Measurements from ENCODE around the gene MRI1. TPM values are rescaled to one million over a fixed set of nuclear protein-coding genes. Genes with fewer than 3 reads are reported as not detected.

Gene MRI1
- polyA plus RNA-seq, 1 donor from 2014 or later: 71.2 TPM

DNA sequence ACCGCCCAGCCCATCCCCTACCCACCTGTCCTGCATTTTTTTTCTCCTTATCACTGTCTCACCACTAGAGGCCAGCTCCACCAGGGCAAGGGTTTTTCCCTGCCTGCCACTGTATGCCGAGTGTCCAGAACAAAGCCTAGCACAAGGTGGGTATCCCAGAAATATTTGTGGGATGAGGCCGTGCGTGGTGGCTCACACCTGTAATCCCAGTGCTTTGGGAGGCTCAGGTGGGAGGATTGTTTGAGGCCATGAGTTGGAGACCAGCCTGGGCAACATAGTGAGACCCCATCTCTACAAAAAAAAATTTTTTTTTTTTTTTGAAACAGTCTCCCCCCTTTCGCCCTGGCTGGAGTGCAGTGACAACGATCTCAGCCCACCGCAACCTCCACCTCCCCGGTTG, 2.9 kb upstream of the MRI1 start:
- Histone ChIP-seq H3K9me3 (ENCODE audit: low read length) (no peaks in the 10 kb centered on the region), H3K9me2 (ENCODE audit: insufficient read depth, low read length) (no peaks in the 10 kb centered on the region), H3K9ac (ENCODE audit: low read length) (no peak overlapping the region), H3K27me3 (ENCODE audit: insufficient read depth, low read depth, low read length) (no peaks in the 10 kb centered on the region), H3K4me3 (ENCODE audit: low read length) (no peak overlapping the region), H3F3A (ENCODE audit: insufficient read depth, low read length, poor library complexity, severe bottlenecking) (peaks cover 4% of the 10 kb centered on the region), H2AFZ (ENCODE audit: low read depth, low read length) (no peak overlapping the region), H3K4me2 (ENCODE audit: low read length) (no peak overlapping the region), H4K20me1 (ENCODE audit: insufficient read depth) (no peaks in the 10 kb centered on the region), H3K79me2 (replicated peaks; ENCODE audit: insufficient read depth, low read length) (no peaks in the 10 kb centered on the region), H3K36me3 (ENCODE audit: insufficient read depth, low read length) (no peaks in the 10 kb centered on the region), H3K27ac (ENCODE audit: low read length) (no peak overlapping the region)
- no peak for TF ChIP-seq POLR2AphosphoS5 (IDR thresholded peaks at IDR 0.05)
- TF ChIP-seq RAD21 (conservative IDR thresholded peaks at IDR 0.05): no peak
- TF ChIP-seq, protein P1, sequence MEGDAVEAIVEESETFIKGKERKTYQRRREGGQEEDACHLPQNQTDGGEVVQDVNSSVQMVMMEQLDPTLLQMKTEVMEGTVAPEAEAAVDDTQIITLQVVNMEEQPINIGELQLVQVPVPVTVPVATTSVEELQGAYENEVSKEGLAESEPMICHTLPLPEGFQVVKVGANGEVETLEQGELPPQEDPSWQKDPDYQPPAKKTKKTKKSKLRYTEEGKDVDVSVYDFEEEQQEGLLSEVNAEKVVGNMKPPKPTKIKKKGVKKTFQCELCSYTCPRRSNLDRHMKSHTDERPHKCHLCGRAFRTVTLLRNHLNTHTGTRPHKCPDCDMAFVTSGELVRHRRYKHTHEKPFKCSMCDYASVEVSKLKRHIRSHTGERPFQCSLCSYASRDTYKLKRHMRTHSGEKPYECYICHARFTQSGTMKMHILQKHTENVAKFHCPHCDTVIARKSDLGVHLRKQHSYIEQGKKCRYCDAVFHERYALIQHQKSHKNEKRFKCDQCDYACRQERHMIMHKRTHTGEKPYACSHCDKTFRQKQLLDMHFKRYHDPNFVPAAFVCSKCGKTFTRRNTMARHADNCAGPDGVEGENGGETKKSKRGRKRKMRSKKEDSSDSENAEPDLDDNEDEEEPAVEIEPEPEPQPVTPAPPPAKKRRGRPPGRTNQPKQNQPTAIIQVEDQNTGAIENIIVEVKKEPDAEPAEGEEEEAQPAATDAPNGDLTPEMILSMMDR (IDR thresholded peaks at IDR 0.05; ENCODE audit: poor library complexity, severe bottlenecking): no peak
- no peak for TF ChIP-seq EP300 (conservative IDR thresholded peaks at IDR 0.05; ENCODE audit: poor library complexity, severe bottlenecking)
- no peak for TF ChIP-seq SMC3 (conservative IDR thresholded peaks at IDR 0.05; ENCODE audit: poor library complexity)
- TF ChIP-seq, protein P2, sequence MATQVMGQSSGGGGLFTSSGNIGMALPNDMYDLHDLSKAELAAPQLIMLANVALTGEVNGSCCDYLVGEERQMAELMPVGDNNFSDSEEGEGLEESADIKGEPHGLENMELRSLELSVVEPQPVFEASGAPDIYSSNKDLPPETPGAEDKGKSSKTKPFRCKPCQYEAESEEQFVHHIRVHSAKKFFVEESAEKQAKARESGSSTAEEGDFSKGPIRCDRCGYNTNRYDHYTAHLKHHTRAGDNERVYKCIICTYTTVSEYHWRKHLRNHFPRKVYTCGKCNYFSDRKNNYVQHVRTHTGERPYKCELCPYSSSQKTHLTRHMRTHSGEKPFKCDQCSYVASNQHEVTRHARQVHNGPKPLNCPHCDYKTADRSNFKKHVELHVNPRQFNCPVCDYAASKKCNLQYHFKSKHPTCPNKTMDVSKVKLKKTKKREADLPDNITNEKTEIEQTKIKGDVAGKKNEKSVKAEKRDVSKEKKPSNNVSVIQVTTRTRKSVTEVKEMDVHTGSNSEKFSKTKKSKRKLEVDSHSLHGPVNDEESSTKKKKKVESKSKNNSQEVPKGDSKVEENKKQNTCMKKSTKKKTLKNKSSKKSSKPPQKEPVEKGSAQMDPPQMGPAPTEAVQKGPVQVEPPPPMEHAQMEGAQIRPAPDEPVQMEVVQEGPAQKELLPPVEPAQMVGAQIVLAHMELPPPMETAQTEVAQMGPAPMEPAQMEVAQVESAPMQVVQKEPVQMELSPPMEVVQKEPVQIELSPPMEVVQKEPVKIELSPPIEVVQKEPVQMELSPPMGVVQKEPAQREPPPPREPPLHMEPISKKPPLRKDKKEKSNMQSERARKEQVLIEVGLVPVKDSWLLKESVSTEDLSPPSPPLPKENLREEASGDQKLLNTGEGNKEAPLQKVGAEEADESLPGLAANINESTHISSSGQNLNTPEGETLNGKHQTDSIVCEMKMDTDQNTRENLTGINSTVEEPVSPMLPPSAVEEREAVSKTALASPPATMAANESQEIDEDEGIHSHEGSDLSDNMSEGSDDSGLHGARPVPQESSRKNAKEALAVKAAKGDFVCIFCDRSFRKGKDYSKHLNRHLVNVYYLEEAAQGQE (IDR thresholded peaks at IDR 0.05; ENCODE audit: borderline replicate concordance): no peak
- no peak for TF ChIP-seq MXI1 (conservative IDR thresholded peaks at IDR 0.05; ENCODE audit: poor library complexity, severe bottlenecking)
- no peak for TF ChIP-seq EZH2 (IDR thresholded peaks at IDR 0.05; ENCODE audit: borderline replicate concordance, insufficient read depth, low read length, poor library complexity, severe bottlenecking)
- TF ChIP-seq TAF1 (IDR thresholded peaks at IDR 0.05; ENCODE audit: low read depth): no peak

DNA sequence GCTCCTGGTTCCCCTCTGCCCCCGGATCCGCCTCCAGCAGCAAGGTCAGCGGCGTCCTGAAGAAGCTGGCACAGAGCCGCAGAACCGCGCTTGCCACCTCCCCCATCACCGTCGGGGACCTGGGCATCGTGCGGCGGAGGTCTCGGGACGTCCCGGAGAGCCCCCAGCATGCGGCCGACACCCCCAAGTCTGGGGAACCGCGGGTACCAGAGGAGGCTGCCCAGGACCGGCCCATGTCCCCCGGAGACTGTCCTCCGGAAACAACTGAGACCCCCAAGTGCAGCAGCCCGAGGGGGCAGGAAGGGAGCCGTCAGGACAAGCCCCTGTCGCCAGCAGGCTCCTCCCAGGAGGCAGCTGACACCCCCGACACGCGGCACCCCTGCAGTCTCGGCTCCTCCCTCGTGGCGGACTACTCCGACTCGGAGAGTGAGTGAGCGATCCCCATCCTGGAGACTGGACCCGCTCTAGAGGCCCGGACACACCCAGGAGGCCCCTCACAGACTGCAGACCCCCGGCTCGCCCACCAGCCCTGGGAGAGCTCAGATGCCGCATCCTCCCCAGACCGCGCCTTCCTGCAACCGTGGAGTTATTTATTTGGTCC, 1.6 kb upstream of the MRI1 start:
- Histone ChIP-seq H3K9me3 (ENCODE audit: low read length) (no peaks in the 10 kb centered on the region), H3K27me3 (ENCODE audit: insufficient read depth, low read depth, low read length) (no peaks in the 10 kb centered on the region), H3K9ac (ENCODE audit: low read length) (no peak overlapping the region), H3K9me2 (ENCODE audit: insufficient read depth, low read length) (no peaks in the 10 kb centered on the region), H2AFZ (ENCODE audit: low read depth, low read length) (no peak overlapping the region), H3K4me2 (ENCODE audit: low read length) (no peak overlapping the region), H3K79me2 (replicated peaks; ENCODE audit: insufficient read depth, low read length) (no peaks in the 10 kb centered on the region), H4K20me1 (ENCODE audit: insufficient read depth) (no peaks in the 10 kb centered on the region), H3K4me3 (ENCODE audit: low read length) (no peak overlapping the region), H3F3A (ENCODE audit: insufficient read depth, low read length, poor library complexity, severe bottlenecking) (peaks cover 4% of the 10 kb centered on the region), H3K27ac (ENCODE audit: low read length) (no peak overlapping the region), H3K36me3 (ENCODE audit: insufficient read depth, low read length) (no peaks in the 10 kb centered on the region)
- TF ChIP-seq RAD21 (conservative IDR thresholded peaks at IDR 0.05) (no peak), TAF1 (IDR thresholded peaks at IDR 0.05; ENCODE audit: low read depth) (no peak), EZH2 (IDR thresholded peaks at IDR 0.05; ENCODE audit: borderline replicate concordance, insufficient read depth, low read length, poor library complexity, severe bottlenecking) (no peak), EP300 (conservative IDR thresholded peaks at IDR 0.05; ENCODE audit: poor library complexity, severe bottlenecking) (no peak)
- TF ChIP-seq, protein P1 (IDR thresholded peaks at IDR 0.05; ENCODE audit: poor library complexity, severe bottlenecking): no peak

Measured in neural cell (in vitro differentiated cells).